Vagina (tissue), 2 donors: ENCODE results near the gene SEC62.

Source experiments
- POLR2A ChIP-seq, 2 donors: fragments of 450-650 bp; IDR thresholded peaks; one replicate each; pipeline ENCODE4 v1.6.1; 2017; ENCODE audit warnings: antibody characterized with exemption in 2 of 2, mild to moderate bottlenecking in 2 of 2, moderate library complexity in 2 of 2
- POLR2AphosphoS5 ChIP-seq, 2 donors: sonication (generic); formaldehyde crosslinking; IDR thresholded peaks; one replicate each; pipeline ENCODE4 v1.9.0; 2017; ENCODE audit warnings: antibody characterized with exemption in 2 of 2, mild to moderate bottlenecking in 2 of 2, low read depth in 1 of 2; ENCODE audit not compliant: insufficient read depth in 1 of 2
- TF ChIP-seq, protein P1 (sequence below), 3 experiments: fragments of 450-650 bp in 2 of 3; fragments of 200-600 bp in 1 of 3; sonication (generic) in 1 of 3; IDR thresholded peaks; one replicate each; pipeline ENCODE4 v1.5.1; 2017 to 2019; ENCODE audit warnings: antibody characterized with exemption in 3 of 3, mild to moderate bottlenecking in 2 of 3, moderate library complexity in 2 of 3

- TF ChIP-seq, protein P1, sequence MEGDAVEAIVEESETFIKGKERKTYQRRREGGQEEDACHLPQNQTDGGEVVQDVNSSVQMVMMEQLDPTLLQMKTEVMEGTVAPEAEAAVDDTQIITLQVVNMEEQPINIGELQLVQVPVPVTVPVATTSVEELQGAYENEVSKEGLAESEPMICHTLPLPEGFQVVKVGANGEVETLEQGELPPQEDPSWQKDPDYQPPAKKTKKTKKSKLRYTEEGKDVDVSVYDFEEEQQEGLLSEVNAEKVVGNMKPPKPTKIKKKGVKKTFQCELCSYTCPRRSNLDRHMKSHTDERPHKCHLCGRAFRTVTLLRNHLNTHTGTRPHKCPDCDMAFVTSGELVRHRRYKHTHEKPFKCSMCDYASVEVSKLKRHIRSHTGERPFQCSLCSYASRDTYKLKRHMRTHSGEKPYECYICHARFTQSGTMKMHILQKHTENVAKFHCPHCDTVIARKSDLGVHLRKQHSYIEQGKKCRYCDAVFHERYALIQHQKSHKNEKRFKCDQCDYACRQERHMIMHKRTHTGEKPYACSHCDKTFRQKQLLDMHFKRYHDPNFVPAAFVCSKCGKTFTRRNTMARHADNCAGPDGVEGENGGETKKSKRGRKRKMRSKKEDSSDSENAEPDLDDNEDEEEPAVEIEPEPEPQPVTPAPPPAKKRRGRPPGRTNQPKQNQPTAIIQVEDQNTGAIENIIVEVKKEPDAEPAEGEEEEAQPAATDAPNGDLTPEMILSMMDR (IDR thresholded peaks at IDR 0.05), result no peak
- no peak for TF ChIP-seq POLR2A (IDR thresholded peaks at IDR 0.05)
- TF ChIP-seq POLR2AphosphoS5 (IDR thresholded peaks at IDR 0.05; ENCODE audit: insufficient read depth in 1 of 2, low read depth in 1 of 2), result no peak
Observed at GRCh38 chr3:170024581-170024980, 58.0 kb downstream of the SEC62 start.
